Uterus (tissue), 2 donors: Measurements from ENCODE around the gene REXO1.

Experiments used
- CTCF ChIP-seq, 4 experiments: fragments of 200-600 bp in 2 of 4; fragments of 450-650 bp in 2 of 4; sonication (generic) in 2 of 4; IDR thresholded peaks; one replicate each; pipeline ENCODE4 v1.5.1; 2016 to 2019; ENCODE audit warnings: antibody characterized with exemption in 4 of 4, mild to moderate bottlenecking in 2 of 4, moderate library complexity in 1 of 4
- POLR2A ChIP-seq, 2 donors: fragments of 450-650 bp; IDR thresholded peaks; one replicate each; pipeline ENCODE4 v1.6.1; 2016; ENCODE audit warnings: antibody characterized with exemption in 2 of 2, mild to moderate bottlenecking in 1 of 2, moderate library complexity in 1 of 2

GRCh38 chr19:1786668-1787067 lies 61.6 kb downstream of the REXO1 start:
- TF ChIP-seq POLR2A (IDR thresholded peaks at IDR 0.05) (no peak), CTCF (IDR thresholded peaks at IDR 0.05) (no peak)
